Measurements from ENCODE around the gene LNX1.

DNA sequence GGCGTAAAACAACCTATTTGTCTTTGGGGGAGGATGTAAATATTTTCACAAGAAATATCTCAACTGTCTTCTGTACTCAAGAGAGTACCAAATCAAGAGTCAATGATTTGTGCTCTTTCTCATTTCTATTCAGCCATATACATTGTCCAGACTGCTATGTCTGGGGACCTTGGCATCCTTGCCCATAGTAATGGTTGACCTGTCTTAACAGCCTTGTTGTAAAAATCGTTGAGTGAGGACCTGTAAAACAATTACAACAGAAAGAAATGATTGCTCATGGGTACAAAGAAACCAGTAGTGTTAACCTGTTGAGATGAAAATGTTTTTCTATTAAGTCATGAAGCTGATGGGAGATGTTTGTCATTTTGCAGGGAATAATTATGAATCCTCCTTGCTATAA is 56.6 kb downstream of the LNX1 start:
- TF ChIP-seq, protein P1, sequence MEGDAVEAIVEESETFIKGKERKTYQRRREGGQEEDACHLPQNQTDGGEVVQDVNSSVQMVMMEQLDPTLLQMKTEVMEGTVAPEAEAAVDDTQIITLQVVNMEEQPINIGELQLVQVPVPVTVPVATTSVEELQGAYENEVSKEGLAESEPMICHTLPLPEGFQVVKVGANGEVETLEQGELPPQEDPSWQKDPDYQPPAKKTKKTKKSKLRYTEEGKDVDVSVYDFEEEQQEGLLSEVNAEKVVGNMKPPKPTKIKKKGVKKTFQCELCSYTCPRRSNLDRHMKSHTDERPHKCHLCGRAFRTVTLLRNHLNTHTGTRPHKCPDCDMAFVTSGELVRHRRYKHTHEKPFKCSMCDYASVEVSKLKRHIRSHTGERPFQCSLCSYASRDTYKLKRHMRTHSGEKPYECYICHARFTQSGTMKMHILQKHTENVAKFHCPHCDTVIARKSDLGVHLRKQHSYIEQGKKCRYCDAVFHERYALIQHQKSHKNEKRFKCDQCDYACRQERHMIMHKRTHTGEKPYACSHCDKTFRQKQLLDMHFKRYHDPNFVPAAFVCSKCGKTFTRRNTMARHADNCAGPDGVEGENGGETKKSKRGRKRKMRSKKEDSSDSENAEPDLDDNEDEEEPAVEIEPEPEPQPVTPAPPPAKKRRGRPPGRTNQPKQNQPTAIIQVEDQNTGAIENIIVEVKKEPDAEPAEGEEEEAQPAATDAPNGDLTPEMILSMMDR (IDR thresholded peaks at IDR 0.05), result no peak
- no peak for TF ChIP-seq POLR2AphosphoS5 (IDR thresholded peaks at IDR 0.05)

Measured in suprapubic skin (tissue), 3 donors.